GM12873 (cell line): ENCODE data around the gene SLC6A19.

Experiments used
- CTCF ChIP-seq: IDR thresholded peaks from 2 replicates; pipeline ENCODE4 v1.5.1; 2012; ENCODE audit warnings: low read depth, mild to moderate bottlenecking, moderate library complexity, low read length, control low read depth; ENCODE audit not compliant: insufficient read depth; ENCODE audit errors: missing control alignments

SLC6A19 gene

GRCh38 chr5:1235838-1236237 is 34.4 kb downstream of the SLC6A19 start:
- TF ChIP-seq CTCF: no peak

- no peak for TF ChIP-seq CTCF
Measured at GRCh38 chr5:1239505-1240251, 38.3 kb downstream of the SLC6A19 start.

- no peak for TF ChIP-seq CTCF
Measured at GRCh38 chr5:1240496-1241260, 39.3 kb downstream of the SLC6A19 start.

GRCh38 chr5:1241509-1242080 is 40.2 kb downstream of the SLC6A19 start:
- TF ChIP-seq CTCF: no peak

- TF ChIP-seq CTCF: no peak
Measured at GRCh38 chr5:1242733-1243486, 41.5 kb downstream of the SLC6A19 start.

- TF ChIP-seq CTCF: no peak
Measured at GRCh38 chr5:1243487-1244130, 42.2 kb downstream of the SLC6A19 start.

- no peak for TF ChIP-seq CTCF
Measured at GRCh38 chr5:1244255-1244654, 42.9 kb downstream of the SLC6A19 start.
